Fibroblast of lung (primary cell): ENCODE results near the gene ZDHHC5. TPM values are rescaled to one million over a fixed set of nuclear protein-coding genes. Genes with fewer than 3 reads are reported as not detected.

Experiments used
- DNase-seq, 2 donors: peaks; one replicate each; pipeline versions ENCODE4 v3.0.0 to v3.0.0-alpha.2; 2010; ENCODE audit warnings: low read depth in 2 of 2
- H2AFZ ChIP-seq: 2 replicates; pipeline ENCODE4 v1.5.1; 2012; ENCODE audit warnings: low read length, control low read depth, inconsistent platforms
- H3K27ac ChIP-seq: 2 replicates; pipeline ENCODE4 v1.5.1; 2011; ENCODE audit warnings: low read length, control low read depth; ENCODE audit not compliant: insufficient read depth
- H3K27me3 ChIP-seq: 2 replicates; pipeline ENCODE4 v1.5.1; 2011; ENCODE audit warnings: mild to moderate bottlenecking, low read length; ENCODE audit not compliant: control insufficient read depth, insufficient read depth
- H3K36me3 ChIP-seq: 2 replicates; pipeline ENCODE4 v1.5.1; 2011; ENCODE audit warnings: low read length; ENCODE audit not compliant: control insufficient read depth, insufficient read depth
- H3K4me1 ChIP-seq: 2 replicates; pipeline ENCODE4 v1.5.1; 2011; ENCODE audit warnings: low read length; ENCODE audit not compliant: control insufficient read depth, insufficient read depth; ENCODE audit errors: extremely low read depth
- H3K4me2 ChIP-seq: 2 replicates; pipeline ENCODE4 v1.5.1; 2011; ENCODE audit warnings: low read length, control low read depth; ENCODE audit not compliant: insufficient read depth; ENCODE audit errors: extremely low read depth
- H3K4me3 ChIP-seq, 4 experiments: fragments of 200-600 bp in 1 of 4; sonication (generic) in 1 of 4; replicated peaks in 1 of 4; 2 replicates each; pipeline ENCODE4 v1.5.1; 2011 to 2016; ENCODE audit warnings: low read length in 4 of 4, low read depth in 3 of 4, mild to moderate bottlenecking in 3 of 4, control low read depth in 2 of 4, inconsistent platforms in 1 of 4, mixed read lengths in 1 of 4; ENCODE audit not compliant: insufficient read depth in 1 of 4; ENCODE audit errors: control extremely low read depth in 1 of 4
- H3K79me2 ChIP-seq: 2 replicates; pipeline ENCODE4 v1.5.1; 2012; ENCODE audit warnings: mild to moderate bottlenecking, low read length, inconsistent platforms; ENCODE audit not compliant: control insufficient read depth, insufficient read depth
- H3K9ac ChIP-seq: 2 replicates; pipeline ENCODE4 v1.5.1; 2011; ENCODE audit warnings: mild to moderate bottlenecking, low read length, control low read depth; ENCODE audit not compliant: insufficient read depth
- H3K9me3 ChIP-seq: 2 replicates; pipeline ENCODE4 v1.5.1; 2012; ENCODE audit warnings: low read depth, low read length; ENCODE audit not compliant: control insufficient read depth, insufficient read depth
- H4K20me1 ChIP-seq: 2 replicates; pipeline ENCODE4 v1.5.1; 2011; ENCODE audit warnings: low read length; ENCODE audit not compliant: control insufficient read depth, insufficient read depth; ENCODE audit errors: extremely low read depth
- CTCF ChIP-seq, 2 donors: IDR thresholded peaks in 1 of 2; conservative IDR thresholded peaks in 1 of 2; 1 replicate in 1 of 2; 2 replicates in 1 of 2; pipeline ENCODE4 v1.5.1; 2011 to 2012; ENCODE audit warnings: low read length in 2 of 2, control low read depth in 1 of 2, inconsistent platforms in 1 of 2, low read depth in 1 of 2, mild to moderate bottlenecking in 1 of 2
- EZH2 ChIP-seq: IDR thresholded peaks from 2 replicates; pipeline ENCODE4 v1.5.1; 2012; ENCODE audit warnings: low read length, control low read depth, mild to moderate bottlenecking; ENCODE audit errors: missing control alignments
- polyA plus RNA-seq, 2 donors: library from polyadenylated mRNA; depleted of rRNA in 1 of 2; stranded (reverse) in 1 of 2; unstranded in 1 of 2; fragments of >200 nt; gene quantifications; 2 replicates each; pipeline ENCODE4 v1.2.1, GENCODE V29; 2011 to 2012; ENCODE audit warnings: missing spikeins in 1 of 2
- total RNA-seq: library from RNA; depleted of rRNA; stranded (reverse); fragments of >200 nt; gene quantifications from 2 replicates; pipeline ENCODE4 v1.2.1, GENCODE V29; 2014

Gene ZDHHC5
- total and polyA plus RNA-seq, 2 donors (not counting 1 experiment from before 2014, with no cell fraction given) = 33.9 to 58.9 TPM

- DNase-seq = peak; percentile 68 to 71
- Histone ChIP-seq H2AFZ (no peak overlapping the region), H3K79me2 (peaks cover 34% of the 10 kb centered on the region), H3K4me2 (peak overlapping the region; percentile 99), H3K27ac (peak overlapping the region; percentile 93), H3K36me3 (no peaks in the 10 kb centered on the region), H3K27me3 (no peaks in the 10 kb centered on the region), H3K9ac (peak overlapping the region; percentile 86), H3K4me3 (peak overlapping the region; percentile 86 to 93 (median 89)), H3K9me3 (no peaks in the 10 kb centered on the region), H4K20me1 (no peaks in the 10 kb centered on the region), H3K4me1 (peaks cover 13% of the 10 kb centered on the region)
- TF ChIP-seq EZH2 (no peak), CTCF (conservative IDR thresholded peaks at IDR 0.05 in 1 of 2, IDR thresholded peaks at IDR 0.05 in 1 of 2; ENCODE audit: low read depth in 1 of 2, low read length in 2 of 2) (no peak)
Observed at GRCh38 chr11:57639321-57640067, 28.4 kb upstream of the ZDHHC5 start.

GRCh38 chr11:57640068-57640800 lies 27.7 kb upstream of the ZDHHC5 start:
- H3K9me3 ChIP-seq = no peaks in the 10 kb centered on the region
- peaks cover 34% of the 10 kb centered on the region for H3K79me2 ChIP-seq
- H3K9ac ChIP-seq = peak overlapping the region; percentile 24
- peak overlapping the region; percentile 36 for H3K27ac ChIP-seq
- no peak overlapping the region for H2AFZ ChIP-seq
- H3K4me1 ChIP-seq = peaks cover 18% of the 10 kb centered on the region
- H3K4me2 ChIP-seq = peak overlapping the region; percentile 99
- TF ChIP-seq CTCF (conservative IDR thresholded peaks at IDR 0.05 in 1 of 2, IDR thresholded peaks at IDR 0.05 in 1 of 2; ENCODE audit: low read depth in 1 of 2, low read length in 2 of 2) (no peak), EZH2 (no peak)
- no peak for DNase-seq
- H4K20me1 ChIP-seq = no peaks in the 10 kb centered on the region
- no peaks in the 10 kb centered on the region for H3K27me3 ChIP-seq
- H3K4me3 ChIP-seq = peak overlapping the region; percentile 86 to 93 (median 89)
- no peaks in the 10 kb centered on the region for H3K36me3 ChIP-seq

- TF ChIP-seq CTCF (conservative IDR thresholded peaks at IDR 0.05 in 1 of 2, IDR thresholded peaks at IDR 0.05 in 1 of 2; ENCODE audit: low read depth in 1 of 2, low read length in 2 of 2) (peak; percentile 61 to 65), EZH2 (no peak)
- DNase-seq = peak; percentile 48 to 78
- Histone ChIP-seq H3K27me3 (peaks cover 3% of the 10 kb centered on the region), H3K79me2 (peaks cover 34% of the 10 kb centered on the region), H3K4me2 (peak overlapping the region; percentile 99), H4K20me1 (no peaks in the 10 kb centered on the region), H3K9me3 (no peaks in the 10 kb centered on the region), H3K9ac (no peak overlapping the region), H3K27ac (no peak overlapping the region), H3K36me3 (no peaks in the 10 kb centered on the region), H3K4me3 (peak overlapping the region in 2 of 4 experiments; percentile 86 to 87), H2AFZ (no peak overlapping the region), H3K4me1 (peaks cover 20% of the 10 kb centered on the region)
Observed at GRCh38 chr11:57641011-57641807, 26.7 kb upstream of the ZDHHC5 start.
